Panc1 (cell line): ENCODE results near the gene SSBP4. TPM values are rescaled to one million over a fixed set of nuclear protein-coding genes. Genes with fewer than 3 reads are reported as not detected.
A peak's percentile ranks its signal among the peaks of the same experiment; 100 is the strongest.

Source experiments
- ATAC-seq: fragments of 200-7000 bp; cut with Tn5 transposase; 2 replicates; pipeline ENCODE4 v1.9.1; 2020; ENCODE audit warnings: mild to moderate bottlenecking, moderate library complexity
- BruUV-seq: library from RNA; stranded (reverse); fragments of 400-500 nt; replicated peaks from 2 replicates; lab custom pipeline; 2021; lab: Mats Ljungman, UMichigan
- CTCF ChIA-PET: fragments of 300-600 bp; sonication (Branson Sonifier 250); formaldehyde crosslinking; loops from one replicate; lab custom pipeline; 2022; ENCODE audit warnings: antibody characterized with exemption; lab: Charles Lee
- POLR2A ChIA-PET: fragments of 300-600 bp; sonication (Branson Sonifier 250); formaldehyde crosslinking; loops from one replicate; lab custom pipeline; 2022; ENCODE audit warnings: antibody characterized with exemption; lab: Charles Lee
- DNase-seq: peaks from one replicate; pipeline ENCODE4 v3.0.0-alpha.2; 2010; ENCODE audit warnings: low read depth, low spot score
- H3K27ac ChIP-seq: 2 replicates; pipeline ENCODE4 v1.5.1; 2011; ENCODE audit warnings: mild to moderate bottlenecking, low read length, inconsistent platforms
- H3K27me3 ChIP-seq: fragments of 200-500 bp; sonication (Bioruptor generic); 2 replicates; pipeline ENCODE4 v1.6.0; 2014; ENCODE audit warnings: low read length, inconsistent platforms; ENCODE audit not compliant: control insufficient read depth, insufficient read depth
- H3K36me3 ChIP-seq: fragments of 200-500 bp; sonication (Bioruptor generic); 2 replicates; pipeline ENCODE4 v1.5.1; 2014; ENCODE audit warnings: inconsistent platforms, mild to moderate bottlenecking, low read length, moderate library complexity; ENCODE audit not compliant: control insufficient read depth, insufficient read depth
- H3K4me1 ChIP-seq: 2 replicates; pipeline ENCODE4 v1.5.1; 2011; ENCODE audit warnings: inconsistent platforms, mild to moderate bottlenecking, low read length, moderate library complexity; ENCODE audit not compliant: control insufficient read depth, insufficient read depth
- H3K4me3 ChIP-seq, 2 experiments: 2 replicates each; pipeline ENCODE4 v1.5.1; 2011 to 2012; ENCODE audit warnings: low read depth in 2 of 2, low read length in 2 of 2, mild to moderate bottlenecking in 2 of 2, inconsistent platforms in 1 of 2, moderate library complexity in 1 of 2
- H3K9me3 ChIP-seq: fragments of 200-500 bp; sonication (Bioruptor generic); 2 replicates; pipeline ENCODE4 v1.5.1; 2014; ENCODE audit warnings: low read depth, mild to moderate bottlenecking, inconsistent platforms, low read length, moderate library complexity; ENCODE audit not compliant: control insufficient read depth, insufficient read depth
- POLR2AphosphoS5 ChIP-seq: IDR thresholded peaks from 2 replicates; pipeline ENCODE4 v1.6.1; 2012; ENCODE audit warnings: mild to moderate bottlenecking, low read depth, low read length, moderate library complexity
- SIN3A ChIP-seq: IDR thresholded peaks from 2 replicates; pipeline ENCODE4 v1.6.1; 2012; ENCODE audit warnings: low read depth, mild to moderate bottlenecking, low read length, moderate library complexity, borderline replicate concordance; ENCODE audit not compliant: insufficient read depth
- TCF7L2 ChIP-seq: IDR thresholded peaks from 2 replicates; pipeline ENCODE4 v1.6.1; 2011; ENCODE audit warnings: mild to moderate bottlenecking, low read depth, low read length, inconsistent platforms
- in situ Hi-C: cut with HindIII; loops from 2 replicates; pipeline ENCODE4 v1.10.0; 2016; ENCODE audit warnings: low sequenced_read_pairs, low pct_unique_long_range_greater_than_20kb
- intact Hi-C: fragments of 100-400 bp; cut with micrococcal nuclease; formaldehyde crosslinking; loops from one replicate; pipeline ENCODE4 v1.10.0; 2022; ENCODE audit not compliant: unreplicated experiment
- total RNA-seq: library from RNA; stranded (reverse); gene quantifications from one replicate; pipeline ENCODE4 v1.2.1, GENCODE V29; 2021; ENCODE audit not compliant: unreplicated experiment
- TF ChIP-seq, protein P1 (sequence below), 2 experiments: IDR thresholded peaks; 2 replicates each; pipeline ENCODE4 v1.6.1; 2011 to 2012; ENCODE audit warnings: low read depth in 2 of 2, control low read depth in 1 of 2, low read length in 1 of 2, mild to moderate bottlenecking in 1 of 2, moderate library complexity in 1 of 2; ENCODE audit not compliant: insufficient read depth in 1 of 2
- TF ChIP-seq, protein P2 (sequence below): fragments of 450-650 bp; IDR thresholded peaks from 2 replicates; pipeline ENCODE4 v1.5.1; 2017; ENCODE audit warnings: mild to moderate bottlenecking

The SSBP4 gene
- total RNA-seq, 1 experiment from 2014 or later = 128 TPM

DNA sequence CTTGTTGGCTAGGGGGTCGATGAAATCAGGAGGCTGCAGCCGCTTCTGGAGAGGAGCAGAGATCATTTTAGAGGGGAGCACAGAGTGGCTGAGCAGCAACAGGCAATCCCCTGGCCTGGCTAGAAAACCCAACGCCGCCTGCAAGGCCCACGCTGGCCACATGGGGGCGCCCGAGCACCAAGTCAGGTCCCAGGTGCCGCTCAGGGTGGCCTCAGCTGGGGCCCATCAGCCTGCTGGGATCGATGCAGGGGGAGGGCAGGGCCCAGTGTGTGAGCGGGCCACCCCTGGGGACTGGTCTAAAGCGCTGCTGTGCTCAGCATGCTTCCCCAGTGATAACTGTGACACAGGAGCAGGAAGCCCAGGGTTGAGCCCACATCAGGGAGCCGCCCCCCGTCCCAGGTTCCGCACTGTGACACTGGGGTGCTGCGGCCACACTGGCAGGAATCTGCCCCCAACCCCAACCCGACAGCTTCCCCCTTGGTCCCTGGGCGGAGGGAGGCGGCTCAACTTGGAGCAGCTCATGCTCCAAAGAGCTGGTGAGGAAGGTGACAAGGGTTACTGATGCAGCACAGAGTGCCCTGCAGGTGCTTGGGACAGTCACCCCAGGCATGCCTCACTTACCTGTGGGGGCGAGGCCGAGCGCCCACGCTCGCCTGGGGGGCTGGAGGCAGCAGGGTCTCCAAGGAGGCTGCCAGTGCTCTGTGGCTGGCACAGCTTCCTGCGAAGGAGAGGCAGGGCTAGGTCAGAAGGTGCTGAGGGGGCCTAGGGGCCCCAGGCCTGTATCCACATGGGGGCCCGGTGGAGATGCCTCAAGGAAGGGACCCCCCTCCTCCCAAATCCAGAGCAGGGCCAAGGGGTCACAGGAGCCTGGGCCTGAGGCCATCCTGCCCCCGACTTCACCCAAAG, 32.0 kb downstream of the SSBP4 start:
- intact Hi-C loops = no loop called here
- no peak for DNase-seq

DNA sequence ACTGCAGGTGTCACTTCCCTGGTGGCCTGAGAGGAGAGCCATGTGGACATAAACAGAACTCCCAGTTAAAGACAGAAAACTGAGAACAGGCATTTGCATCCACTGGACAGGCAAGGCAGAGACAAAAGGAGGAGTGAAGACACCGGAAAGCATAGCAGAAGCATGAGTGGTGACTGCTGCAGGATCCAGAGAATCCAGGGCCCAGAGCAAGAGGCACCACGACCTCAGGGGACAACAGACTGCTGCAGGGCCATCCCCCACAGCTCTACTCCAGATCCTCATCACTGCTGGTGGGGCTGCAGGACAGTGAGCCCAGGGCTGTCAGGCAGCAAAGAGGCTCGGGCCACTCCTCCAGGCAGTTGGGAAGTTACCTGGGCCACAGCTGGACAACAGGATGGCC, 33.2 kb downstream of the SSBP4 start:
- BruUV-seq = no TSS peak
- H3K4me1 ChIP-seq = 0 out of 2 replicates have a peak, but pooled peaks cover 10% of the 10 kb centered on the region
- ChIA-PET CTCF (interaction anchor here (0.6 kb wide), 1 partner anchor 9 kb away, joined by 6 read pairs; no protein-coding TSS in a partner anchor), POLR2A (no interaction called here)
- H3K9me3 ChIP-seq = no peaks in the 10 kb centered on the region
- intact Hi-C loops (no loop called here), in situ Hi-C loops (no loop called here)
- no peak for ATAC-seq
- H3K36me3 ChIP-seq = no peaks in the 10 kb centered on the region
- H3K4me3 ChIP-seq = no peak overlapping the region
- H3K27ac ChIP-seq = no peak overlapping the region
- TF ChIP-seq POLR2AphosphoS5 = no peak
- no peaks in the 10 kb centered on the region for H3K27me3 ChIP-seq
- no peak for DNase-seq

More for the DNA sequence above, 32.0 kb downstream of the SSBP4 start:
- in situ Hi-C loops = no loop called here
- Histone ChIP-seq H3K9me3 (no peaks in the 10 kb centered on the region), H3K4me3 (no peak overlapping the region), H3K36me3 (no peaks in the 10 kb centered on the region), H3K27ac (no peak overlapping the region), H3K4me1 (0 out of 2 replicates have a peak, but pooled peaks cover 10% of the 10 kb centered on the region), H3K27me3 (no peaks in the 10 kb centered on the region)
- CTCF ChIA-PET = interaction anchor here (0.7 to 0.8 kb wide), 2 partner anchors 19 to 138 kb away, joined by 3 to 4 read pairs; no protein-coding TSS in a partner anchor
- TF ChIP-seq TCF7L2 (no peak), POLR2AphosphoS5 (no peak), SIN3A (no peak)
- TF ChIP-seq, protein P1, sequence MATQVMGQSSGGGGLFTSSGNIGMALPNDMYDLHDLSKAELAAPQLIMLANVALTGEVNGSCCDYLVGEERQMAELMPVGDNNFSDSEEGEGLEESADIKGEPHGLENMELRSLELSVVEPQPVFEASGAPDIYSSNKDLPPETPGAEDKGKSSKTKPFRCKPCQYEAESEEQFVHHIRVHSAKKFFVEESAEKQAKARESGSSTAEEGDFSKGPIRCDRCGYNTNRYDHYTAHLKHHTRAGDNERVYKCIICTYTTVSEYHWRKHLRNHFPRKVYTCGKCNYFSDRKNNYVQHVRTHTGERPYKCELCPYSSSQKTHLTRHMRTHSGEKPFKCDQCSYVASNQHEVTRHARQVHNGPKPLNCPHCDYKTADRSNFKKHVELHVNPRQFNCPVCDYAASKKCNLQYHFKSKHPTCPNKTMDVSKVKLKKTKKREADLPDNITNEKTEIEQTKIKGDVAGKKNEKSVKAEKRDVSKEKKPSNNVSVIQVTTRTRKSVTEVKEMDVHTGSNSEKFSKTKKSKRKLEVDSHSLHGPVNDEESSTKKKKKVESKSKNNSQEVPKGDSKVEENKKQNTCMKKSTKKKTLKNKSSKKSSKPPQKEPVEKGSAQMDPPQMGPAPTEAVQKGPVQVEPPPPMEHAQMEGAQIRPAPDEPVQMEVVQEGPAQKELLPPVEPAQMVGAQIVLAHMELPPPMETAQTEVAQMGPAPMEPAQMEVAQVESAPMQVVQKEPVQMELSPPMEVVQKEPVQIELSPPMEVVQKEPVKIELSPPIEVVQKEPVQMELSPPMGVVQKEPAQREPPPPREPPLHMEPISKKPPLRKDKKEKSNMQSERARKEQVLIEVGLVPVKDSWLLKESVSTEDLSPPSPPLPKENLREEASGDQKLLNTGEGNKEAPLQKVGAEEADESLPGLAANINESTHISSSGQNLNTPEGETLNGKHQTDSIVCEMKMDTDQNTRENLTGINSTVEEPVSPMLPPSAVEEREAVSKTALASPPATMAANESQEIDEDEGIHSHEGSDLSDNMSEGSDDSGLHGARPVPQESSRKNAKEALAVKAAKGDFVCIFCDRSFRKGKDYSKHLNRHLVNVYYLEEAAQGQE (IDR thresholded peaks at IDR 0.05; ENCODE audit: insufficient read depth in 1 of 2, low read depth in 2 of 2, low read length in 1 of 2) = no peak
- TF ChIP-seq, protein P2, sequence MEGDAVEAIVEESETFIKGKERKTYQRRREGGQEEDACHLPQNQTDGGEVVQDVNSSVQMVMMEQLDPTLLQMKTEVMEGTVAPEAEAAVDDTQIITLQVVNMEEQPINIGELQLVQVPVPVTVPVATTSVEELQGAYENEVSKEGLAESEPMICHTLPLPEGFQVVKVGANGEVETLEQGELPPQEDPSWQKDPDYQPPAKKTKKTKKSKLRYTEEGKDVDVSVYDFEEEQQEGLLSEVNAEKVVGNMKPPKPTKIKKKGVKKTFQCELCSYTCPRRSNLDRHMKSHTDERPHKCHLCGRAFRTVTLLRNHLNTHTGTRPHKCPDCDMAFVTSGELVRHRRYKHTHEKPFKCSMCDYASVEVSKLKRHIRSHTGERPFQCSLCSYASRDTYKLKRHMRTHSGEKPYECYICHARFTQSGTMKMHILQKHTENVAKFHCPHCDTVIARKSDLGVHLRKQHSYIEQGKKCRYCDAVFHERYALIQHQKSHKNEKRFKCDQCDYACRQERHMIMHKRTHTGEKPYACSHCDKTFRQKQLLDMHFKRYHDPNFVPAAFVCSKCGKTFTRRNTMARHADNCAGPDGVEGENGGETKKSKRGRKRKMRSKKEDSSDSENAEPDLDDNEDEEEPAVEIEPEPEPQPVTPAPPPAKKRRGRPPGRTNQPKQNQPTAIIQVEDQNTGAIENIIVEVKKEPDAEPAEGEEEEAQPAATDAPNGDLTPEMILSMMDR = peak; percentile 95
- POLR2A ChIA-PET = no interaction called here
- no TSS peak for BruUV-seq
- peak; percentile 86 for ATAC-seq
